GM21423 (cell line): ENCODE results near the gene TMEM120B.
"Not testable (repeated sequence)": the region's sequence is repeated elsewhere in the genome, so short reads cannot be mapped to it uniquely, and the experiment has no call there.

Experiments used
- ATAC-seq: cut with Tn5 transposase; IDR thresholded peaks from one replicate; pipeline ENCODE4 v1.9.1; 2021; ENCODE audit warnings: mild to moderate bottlenecking, moderate library complexity; ENCODE audit not compliant: unreplicated experiment

TMEM120B gene

GRCh38 chr12:121708313-121709063 is 4.1 kb upstream of the TMEM120B start:
- ATAC-seq = no peak

- not testable (repeated sequence) for ATAC-seq
These were observed 3.5 kb upstream of the TMEM120B start for GRCh38 chr12:121709064-121709424.

GRCh38 chr12:121709478-121709961 is 3.0 kb upstream of the TMEM120B start:
- ATAC-seq = no peak

- ATAC-seq = no peak
These were observed 977 bp upstream of the TMEM120B start for GRCh38 chr12:121711361-121712189.

- ATAC-seq = peak; percentile 22
These were observed 427 bp upstream of the TMEM120B start for GRCh38 chr12:121712190-121712460.

DNA sequence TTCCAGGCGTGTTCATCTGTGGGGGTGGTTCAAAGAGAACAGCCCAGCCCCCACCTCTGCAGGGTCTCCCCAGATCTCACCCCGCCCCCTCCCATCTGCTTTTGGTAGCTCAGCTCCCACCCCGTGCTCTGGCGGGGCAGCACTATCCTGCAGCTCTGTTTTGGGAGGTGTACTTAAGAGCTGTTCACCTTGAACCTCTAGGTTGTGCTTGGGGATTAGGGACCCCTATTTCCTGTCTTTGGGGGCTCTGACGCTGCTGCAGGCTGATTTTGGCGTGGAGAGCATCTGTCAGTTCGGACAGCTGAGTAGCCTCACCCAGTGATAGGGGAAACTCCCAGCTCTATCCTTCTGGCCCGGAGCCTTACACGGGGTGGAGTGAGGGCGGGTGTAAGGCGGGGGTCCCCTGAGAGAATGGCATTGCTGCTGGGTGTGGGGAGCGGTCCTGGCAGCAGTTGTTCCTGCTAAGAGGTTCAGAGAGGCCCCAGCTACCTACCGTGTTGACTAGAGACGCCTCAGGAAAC is 765 bp downstream of the TMEM120B start:
- no peak for ATAC-seq

DNA sequence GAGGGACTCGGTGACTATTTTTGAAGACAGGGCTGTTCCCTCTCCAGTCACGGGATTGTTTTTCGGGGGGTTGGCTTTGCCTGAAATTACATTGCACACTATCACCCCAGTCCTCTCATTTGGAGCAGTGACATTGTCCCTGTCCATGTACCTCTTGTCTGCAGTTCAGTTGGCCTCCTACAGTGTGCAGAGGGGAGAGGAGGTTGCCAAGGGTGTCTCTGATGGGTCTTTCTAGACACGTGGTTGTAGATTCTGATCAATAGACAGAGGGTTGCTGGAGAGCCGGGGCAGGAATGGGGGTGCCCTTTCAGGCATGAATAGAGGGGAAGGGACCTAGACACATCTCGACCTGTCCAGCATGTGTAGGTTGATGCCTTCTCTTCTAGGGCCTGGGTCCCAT is 1.2 kb downstream of the TMEM120B start:
- no peak for ATAC-seq

DNA sequence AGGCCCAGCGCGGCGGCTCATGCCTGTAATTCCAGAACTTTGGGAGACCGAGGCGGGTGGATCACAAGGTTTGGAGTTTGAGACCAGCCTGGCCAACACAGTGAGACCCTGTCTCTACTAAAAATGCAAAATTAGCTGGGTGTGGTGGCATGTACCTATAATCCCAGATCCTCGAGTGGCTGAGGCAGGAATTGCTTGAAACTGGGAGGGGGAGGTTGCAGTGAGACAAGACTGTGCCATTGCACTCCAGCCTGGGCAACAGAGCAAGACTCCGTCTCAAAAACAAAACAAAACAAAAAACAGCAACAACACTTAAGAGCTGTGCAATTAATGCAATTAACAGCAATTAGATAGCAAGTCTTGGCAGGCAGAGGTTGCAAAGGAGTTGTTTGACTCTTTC is 2.5 kb downstream of the TMEM120B start:
- ATAC-seq = not testable (repeated sequence)

- no peak for ATAC-seq
These were observed 3.4 kb downstream of the TMEM120B start for GRCh38 chr12:121715862-121716435.

- no peak for ATAC-seq
These were observed 4.6 kb downstream of the TMEM120B start for GRCh38 chr12:121717041-121717699.

DNA sequence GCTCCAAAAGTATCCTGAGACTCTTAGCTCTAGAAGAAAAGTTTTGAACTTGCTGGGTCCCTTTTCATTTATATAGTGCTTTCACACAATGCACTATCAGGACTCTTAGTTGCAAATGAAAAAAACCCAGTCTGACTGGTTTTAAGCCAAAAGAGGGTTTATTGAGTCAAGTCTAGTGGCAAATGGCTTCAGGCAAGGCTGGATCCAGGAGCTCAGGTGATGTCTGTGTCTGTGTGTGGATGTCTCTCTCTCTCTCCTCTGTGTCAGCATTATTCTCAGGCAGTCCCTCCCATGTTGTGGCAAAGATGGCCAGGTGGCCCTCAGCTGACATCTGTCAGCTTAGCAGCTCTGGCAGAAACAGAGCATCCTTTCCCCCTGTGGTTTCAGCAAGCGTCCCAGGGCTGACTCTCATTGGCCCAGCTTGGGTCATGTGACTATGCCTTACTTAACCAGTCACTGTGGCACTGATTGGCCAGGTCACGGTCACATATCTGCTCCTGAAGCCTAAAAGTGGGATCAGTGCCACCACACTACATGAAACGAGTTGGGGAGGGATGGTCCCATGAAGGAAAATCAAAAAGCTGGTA is 6.2 kb downstream of the TMEM120B start:
- no peak for ATAC-seq

- no peak for ATAC-seq
These were observed 7.4 kb downstream of the TMEM120B start for GRCh38 chr12:121719926-121720414.

DNA sequence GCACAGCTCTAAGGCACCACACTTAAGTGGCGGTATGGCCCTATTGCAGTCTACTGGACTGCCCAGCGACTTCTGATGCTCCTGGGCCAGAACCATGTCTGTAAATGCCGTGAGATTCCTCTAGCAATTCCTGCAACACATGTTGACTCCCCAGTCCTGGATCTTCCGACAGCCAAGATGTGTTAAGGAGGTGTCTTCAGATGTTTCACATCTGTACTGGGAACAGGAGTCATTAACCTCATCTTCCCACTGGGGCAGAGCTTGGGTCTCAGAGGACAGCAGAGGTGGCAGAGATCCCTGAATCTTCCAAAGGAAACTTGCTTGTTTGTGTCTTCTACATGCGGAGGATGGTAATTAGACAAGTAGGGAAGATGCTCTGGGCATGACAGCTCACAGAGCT is 8.2 kb downstream of the TMEM120B start:
- ATAC-seq = no peak

- no peak for ATAC-seq
These were observed 10.0 kb downstream of the TMEM120B start for GRCh38 chr12:121722511-121722910.

GRCh38 chr12:121723200-121723599 is 10.6 kb downstream of the TMEM120B start:
- no peak for ATAC-seq

GRCh38 chr12:121724925-121725324 is 12.4 kb downstream of the TMEM120B start:
- no peak for ATAC-seq

DNA sequence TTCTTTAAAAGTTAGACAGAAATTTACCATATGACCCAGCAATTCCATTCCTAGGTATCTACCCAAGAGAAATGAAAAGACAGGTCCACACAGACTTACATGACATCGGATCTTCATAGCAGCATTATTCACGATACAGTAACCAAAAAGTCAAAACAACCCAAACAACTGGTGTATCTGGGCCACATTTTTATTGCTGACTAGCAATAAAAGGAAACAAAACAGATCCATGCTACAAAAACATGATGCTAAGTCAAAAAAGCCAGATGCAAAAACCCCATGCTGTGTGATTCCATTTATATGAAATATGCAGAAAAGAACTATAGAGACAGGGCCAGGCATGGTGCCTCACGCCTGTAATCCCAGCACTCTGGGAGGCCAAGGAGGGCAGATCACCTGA is 12.9 kb downstream of the TMEM120B start:
- no peak for ATAC-seq

GRCh38 chr12:121729021-121729420 is 16.5 kb downstream of the TMEM120B start:
- no peak for ATAC-seq

DNA sequence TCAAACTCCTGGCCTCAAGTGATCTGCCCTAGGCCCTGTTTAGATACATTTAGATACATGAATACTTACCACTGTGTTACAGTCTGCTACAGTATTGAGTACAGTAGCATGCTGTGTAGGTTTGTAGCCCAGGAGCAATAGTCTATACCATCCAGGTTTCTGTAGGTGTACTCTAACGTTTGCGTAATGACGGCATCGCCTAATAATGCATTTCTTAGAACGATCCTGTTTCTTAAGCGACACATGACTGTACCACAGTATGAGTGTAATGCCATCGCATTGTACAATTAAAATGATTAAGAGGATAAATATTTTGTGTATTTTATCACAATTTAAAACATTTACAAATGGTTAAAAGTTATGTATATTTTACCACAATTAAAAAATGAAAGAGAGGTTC is 18.9 kb downstream of the TMEM120B start:
- ATAC-seq = no peak

GRCh38 chr12:121733849-121734248 is 21.3 kb downstream of the TMEM120B start:
- ATAC-seq = no peak
